ENCODE measurements around the gene CYBA.

DNA sequence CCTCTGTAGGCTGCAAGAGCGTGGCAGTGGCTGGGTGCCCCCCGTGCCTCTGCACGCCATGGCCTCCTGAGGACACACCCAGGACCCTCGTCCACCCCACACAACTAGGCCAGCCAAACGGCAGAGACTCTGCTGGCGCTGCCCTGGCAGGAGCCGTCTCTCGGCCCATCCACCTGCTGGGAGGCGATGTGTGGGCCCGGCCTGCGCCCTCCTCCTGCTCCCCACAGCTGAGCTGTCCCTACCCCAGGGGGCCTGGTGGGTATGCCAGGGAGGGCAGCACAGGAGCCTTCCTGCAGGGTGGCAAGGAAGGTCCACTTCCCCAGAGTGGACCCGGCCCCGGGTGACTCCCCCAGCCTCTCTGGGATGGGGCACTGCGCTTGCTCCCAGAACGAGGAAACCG is 48.3 kb upstream of the CYBA start:
- TF ChIP-seq, protein P1, sequence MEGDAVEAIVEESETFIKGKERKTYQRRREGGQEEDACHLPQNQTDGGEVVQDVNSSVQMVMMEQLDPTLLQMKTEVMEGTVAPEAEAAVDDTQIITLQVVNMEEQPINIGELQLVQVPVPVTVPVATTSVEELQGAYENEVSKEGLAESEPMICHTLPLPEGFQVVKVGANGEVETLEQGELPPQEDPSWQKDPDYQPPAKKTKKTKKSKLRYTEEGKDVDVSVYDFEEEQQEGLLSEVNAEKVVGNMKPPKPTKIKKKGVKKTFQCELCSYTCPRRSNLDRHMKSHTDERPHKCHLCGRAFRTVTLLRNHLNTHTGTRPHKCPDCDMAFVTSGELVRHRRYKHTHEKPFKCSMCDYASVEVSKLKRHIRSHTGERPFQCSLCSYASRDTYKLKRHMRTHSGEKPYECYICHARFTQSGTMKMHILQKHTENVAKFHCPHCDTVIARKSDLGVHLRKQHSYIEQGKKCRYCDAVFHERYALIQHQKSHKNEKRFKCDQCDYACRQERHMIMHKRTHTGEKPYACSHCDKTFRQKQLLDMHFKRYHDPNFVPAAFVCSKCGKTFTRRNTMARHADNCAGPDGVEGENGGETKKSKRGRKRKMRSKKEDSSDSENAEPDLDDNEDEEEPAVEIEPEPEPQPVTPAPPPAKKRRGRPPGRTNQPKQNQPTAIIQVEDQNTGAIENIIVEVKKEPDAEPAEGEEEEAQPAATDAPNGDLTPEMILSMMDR (IDR thresholded peaks at IDR 0.05), result no peak
- TF ChIP-seq POLR2A (IDR thresholded peaks at IDR 0.05), result no peak

Measured in body of pancreas (tissue), 4 donors.